A549 (cell line): ENCODE results near the gene USP24. TPM values are rescaled to one million over a fixed set of nuclear protein-coding genes. Genes with fewer than 3 reads are reported as not detected.

Experiments
- ATAC-seq, 2 experiments: fragments of 200-7000 bp in 1 of 2; fragments of >200 bp in 1 of 2; cut with Nextera tagmentation in 1 of 2; cut with Tn5 transposase in 1 of 2; 3 replicates each; pipeline versions ENCODE4 v1.8.0 to v1.9.1; 2018 to 2020; ENCODE audit warnings: mild to moderate bottlenecking in 1 of 2, moderate library complexity in 1 of 2
- CTCF ChIA-PET: fragments of 300-600 bp; sonication (Branson Sonifier 250); formaldehyde crosslinking; extraction: SDS; loops from one replicate; lab custom pipeline; 2021; ENCODE audit warnings: antibody characterized with exemption, inconsistent platforms; lab: Yijun Ruan, JAX
- POLR2A ChIA-PET: fragments of 350-600 bp; formaldehyde crosslinking; extraction: SDS; loops from one replicate; lab custom pipeline; 2021; ENCODE audit warnings: antibody characterized with exemption, inconsistent platforms; lab: Yijun Ruan, JAX
- DNase-seq, 2 experiments: peaks; one replicate each; pipeline versions ENCODE4 v3.0.0 to v3.0.0-alpha.2; 2011 to 2016; ENCODE audit warnings: low read depth in 1 of 2, low spot score in 1 of 2
- FAIRE-seq: peaks from 2 replicates; lab custom pipeline; 2011; peaks lifted over from hg19 to GRCh38; lab: Jason Lieb, UNC
- H3K27ac ChIP-seq, 2 experiments: fragments of >200 bp; sonication (Bioruptor Twin); formaldehyde crosslinking; 3 replicates each; pipeline ENCODE4 v1.5.1; 2016 to 2017
- H3K4me1 ChIP-seq: fragments of >200 bp; sonication (Bioruptor Twin); formaldehyde crosslinking; 3 replicates; pipeline ENCODE4 v1.6.1; 2016
- H3K4me2 ChIP-seq: fragments of >200 bp; sonication (Bioruptor Twin); formaldehyde crosslinking; 3 replicates; pipeline ENCODE4 v1.6.1; 2016
- H3K4me3 ChIP-seq: fragments of >200 bp; sonication (Bioruptor Twin); formaldehyde crosslinking; 3 replicates; pipeline ENCODE4 v1.5.1; 2016
- H3K9me3 ChIP-seq: fragments of >200 bp; sonication (Bioruptor Twin); formaldehyde crosslinking; 3 replicates; pipeline ENCODE4 v1.6.1; 2016
- BCL3 ChIP-seq: fragments of >200 bp; sonication (Bioruptor Twin); formaldehyde crosslinking; IDR thresholded peaks from 3 replicates; pipeline ENCODE4 v1.6.1; 2016
- BHLHE40 ChIP-seq: IDR thresholded peaks from 2 replicates; pipeline ENCODE4 v1.6.1; 2012; ENCODE audit warnings: low read depth, low read length, inconsistent platforms
- CTCF ChIP-seq: fragments of >200 bp; sonication (Bioruptor Twin); formaldehyde crosslinking; IDR thresholded peaks from 3 replicates; pipeline ENCODE4 v1.5.1; 2016
- E2F6 ChIP-seq: IDR thresholded peaks from 2 replicates; pipeline ENCODE4 v1.6.1; 2012; ENCODE audit warnings: low read depth, borderline replicate concordance
- EHMT2 ChIP-seq: fragments of 200-600 bp; sonication (generic); IDR thresholded peaks from 2 replicates; pipeline ENCODE4 v1.6.1; 2016; ENCODE audit warnings: antibody characterized with exemption, low read depth, mild to moderate bottlenecking, moderate library complexity
- EP300 ChIP-seq, 2 experiments: fragments of >200 bp; sonication (Bioruptor Twin); formaldehyde crosslinking; IDR thresholded peaks; 2 replicates in 1 of 2; 3 replicates in 1 of 2; pipeline ENCODE4 v1.6.1; 2016 to 2017
- ESRRA ChIP-seq: fragments of 150-350 bp; IDR thresholded peaks from 2 replicates; pipeline ENCODE4 v1.6.1; 2014; ENCODE audit warnings: mild to moderate bottlenecking, low read length, borderline replicate concordance
- HDAC2 ChIP-seq: fragments of 200-600 bp; sonication (generic); IDR thresholded peaks from 2 replicates; pipeline ENCODE4 v1.6.1; 2016
- HES2 ChIP-seq: fragments of >200 bp; sonication (Bioruptor Twin); formaldehyde crosslinking; IDR thresholded peaks from 2 replicates; pipeline ENCODE4 v1.6.1; 2016
- HOXA7 ChIP-seq: fragments of 250-450 bp; sonication (Bioruptor Pico); IDR thresholded peaks from 2 replicates; pipeline ENCODE4 v1.5.0; 2020; ENCODE audit warnings: mild to moderate bottlenecking, moderate library complexity
- HOXB13 ChIP-seq: fragments of 250-450 bp; sonication (Bioruptor Pico); IDR thresholded peaks from 2 replicates; pipeline ENCODE4 v1.5.0; 2020; ENCODE audit warnings: low read depth, mild to moderate bottlenecking, moderate library complexity
- JUN ChIP-seq, 2 experiments: fragments of >200 bp; sonication (Bioruptor Twin); formaldehyde crosslinking; IDR thresholded peaks; 2 replicates in 1 of 2; 3 replicates in 1 of 2; pipeline ENCODE4 v1.6.1; 2016 to 2017
- KDM5A ChIP-seq: fragments of 200-600 bp; sonication (generic); IDR thresholded peaks from 2 replicates; pipeline ENCODE4 v1.6.1; 2016; ENCODE audit warnings: antibody characterized with exemption, mild to moderate bottlenecking
- MAX ChIP-seq: IDR thresholded peaks from 2 replicates; pipeline ENCODE4 v1.6.1; 2012
- NPAS2 ChIP-seq: fragments of 250-450 bp; sonication (Bioruptor Pico); IDR thresholded peaks from 2 replicates; pipeline ENCODE4 v1.8.0; 2022; ENCODE audit warnings: mild to moderate bottlenecking, moderate library complexity, borderline replicate concordance
- NR3C1 ChIP-seq: fragments of >200 bp; sonication (Bioruptor Twin); formaldehyde crosslinking; IDR thresholded peaks from 3 replicates; pipeline ENCODE4 v1.6.1; 2017
- PHF8 ChIP-seq: fragments of 200-600 bp; sonication (generic); IDR thresholded peaks from 2 replicates; pipeline ENCODE4 v1.6.1; 2016; ENCODE audit warnings: low read depth, mild to moderate bottlenecking, antibody characterized with exemption, moderate library complexity, borderline replicate concordance
- POLR2A ChIP-seq: IDR thresholded peaks from 2 replicates; pipeline ENCODE4 v1.6.1; 2012; ENCODE audit warnings: mild to moderate bottlenecking, low read length
- POLR2AphosphoS2 ChIP-seq: conservative IDR thresholded peaks from 2 replicates; pipeline ENCODE4 v1.6.1; 2012; ENCODE audit warnings: low read length, improper control_type of control experiment, inconsistent platforms
- RNF2 ChIP-seq: fragments of 200-600 bp; sonication (generic); IDR thresholded peaks from 2 replicates; pipeline ENCODE4 v1.6.1; 2016; ENCODE audit warnings: low read depth, mild to moderate bottlenecking, antibody characterized with exemption, moderate library complexity, borderline replicate concordance
- SMC3 ChIP-seq: fragments of >200 bp; sonication (Bioruptor Twin); formaldehyde crosslinking; IDR thresholded peaks from 3 replicates; pipeline ENCODE4 v1.6.1; 2018; ENCODE audit warnings: inconsistent platforms
- TFCP2L1 ChIP-seq: fragments of 250-450 bp; sonication (Bioruptor Pico); IDR thresholded peaks from 2 replicates; pipeline ENCODE4 v1.5.0; 2021; ENCODE audit warnings: mild to moderate bottlenecking
- USF2 ChIP-seq: fragments of 450-650 bp; IDR thresholded peaks from 2 replicates; pipeline ENCODE4 v1.6.1; 2014; ENCODE audit warnings: antibody characterized with exemption
- ZC3H11A ChIP-seq: fragments of 450-650 bp; IDR thresholded peaks from 2 replicates; pipeline ENCODE4 v1.6.1; 2014; ENCODE audit warnings: antibody characterized with exemption, mild to moderate bottlenecking
- ZFP36 ChIP-seq: fragments of 450-650 bp; IDR thresholded peaks from 2 replicates; pipeline ENCODE4 v1.6.1; 2014; ENCODE audit warnings: borderline replicate concordance; ENCODE audit not compliant: partially characterized antibody
- WGBS: methylation state at CpG from one replicate; pipeline ENCODE4 v1.1.6; 2017; ENCODE audit errors: missing lambda C conversion rate; 5-methylcytosine and 5-hydroxymethylcytosine counted together
- polyA minus RNA-seq: library from RNA; depleted of rRNA, polyadenylated mRNA; stranded (reverse); fragments of >200 nt; gene quantifications from 2 replicates; pipeline ENCODE4 v1.2.3, GENCODE V29; 2011; rRNA and poly(A)+ RNA removed
- polyA plus RNA-seq, 4 experiments: library from polyadenylated mRNA; depleted of rRNA in 3 of 4; stranded (reverse); fragments of >200 nt; fragmentation: RNase III in 1 of 4; extraction: RNeasy Plus Mini Kit Qiagen cat#74134 plus additional on column Dnase treatment in 1 of 4; gene quantifications; 2 replicates in 3 of 4; 3 replicates in 1 of 4; pipeline ENCODE4 v1.2.3, GENCODE V29; 2011 to 2017

USP24 gene
- 21.7 and 24.5 TPM in 2 replicates for polyA plus RNA-seq (2011; rRNA removed)
- polyA plus RNA-seq (2012; cell fraction: cytosol; rRNA removed), result 4.6 and 5.3 TPM in 2 replicates
- polyA plus RNA-seq (2012; cell fraction: nucleus; rRNA removed), result 6.4 and 12.2 TPM in 2 replicates
- polyA plus RNA-seq (2017; fragmentation: RNase III; extraction: RNeasy Plus Mini Kit Qiagen cat#74134 plus additional on column Dnase treatment), result 13.4 to 17.4 TPM (median 14.7 TPM) in 3 replicates
- polyA minus RNA-seq, result 34.7 and 38.2 TPM in 2 replicates

GRCh38 chr1:55215194-55216021 is at the start of gene USP24:
Gene USP24 (minus strand): TSS chr1:55215364. CDS start chr1:55215113, 251 bp downstream.
- peaks cover 49% of the 10 kb centered on the region for H3K4me1 ChIP-seq
- H3K27ac ChIP-seq, result peak within 1 kb of the TSS; percentile 97 to 99
- DNase-seq, result peak; percentile 56 to 77
- POLR2A ChIA-PET, result interaction anchor here (1.0 to 1.1 kb wide), 3 partner anchors 10 to 71 kb away, joined by 3 read pairs; no protein-coding TSS in a partner anchor
- no peak for FAIRE-seq
- TF ChIP-seq HOXA7 (CRISPR knock-in tag) (no peak), E2F6 (peak; percentile 37; the same call in 1 of the 2 replicates), MAX (peak; percentile 62), ZFP36 (no peak), HOXB13 (CRISPR knock-in tag) (0 out of 2 replicates have a peak, but pooled peaks have one; percentile 66), USF2 (no peak), CTCF (no peak), TFCP2L1 (CRISPR knock-in tag) (peak; percentile 29; the same call in 1 of the 2 replicates), POLR2AphosphoS2 (no peak), BCL3 (peak; percentile 80; the same call in 1 of the 3 replicates), BHLHE40 (peak; percentile 34; the same call in 1 of the 2 replicates), ESRRA (no peak), ZC3H11A (no peak), KDM5A (no peak), HDAC2 (no peak), RNF2 (no peak), PHF8 (peak; percentile 75; the same call in 1 of the 2 replicates), POLR2A (peak; percentile 81), HES2 (no peak), EHMT2 (no peak), EP300 (IDR thresholded peaks at IDR 0.05) (no peak), JUN (IDR thresholded peaks at IDR 0.05) (peak; percentile 25 to 67; a peak in 1 of 5 replicates), SMC3 (no peak), NPAS2 (CRISPR knock-in tag) (no peak), NR3C1 (no peak)
- H3K4me2 ChIP-seq, result peak within 1 kb of the TSS; percentile 78
- no peaks in the 10 kb centered on the region for H3K9me3 ChIP-seq
- CTCF ChIA-PET, result no interaction called here
- peak within 1 kb of the TSS; percentile 93 for H3K4me3 ChIP-seq
- peak; percentile 94 to 95 for ATAC-seq
- WGBS, result 2% methylated on average over 6 of the region's 96 CpGs
